Astrocyte of the hippocampus (primary cell): ENCODE results near the gene FIP1L1.
"Not testable (repeated sequence)": the region's sequence is repeated elsewhere in the genome, so short reads cannot be mapped to it uniquely, and the experiment has no call there.

Source experiments
- DNase-seq: peaks from one replicate; pipeline ENCODE4 v3.0.0; 2011; ENCODE audit warnings: low read depth, low spot score

FIP1L1 gene, protein sequence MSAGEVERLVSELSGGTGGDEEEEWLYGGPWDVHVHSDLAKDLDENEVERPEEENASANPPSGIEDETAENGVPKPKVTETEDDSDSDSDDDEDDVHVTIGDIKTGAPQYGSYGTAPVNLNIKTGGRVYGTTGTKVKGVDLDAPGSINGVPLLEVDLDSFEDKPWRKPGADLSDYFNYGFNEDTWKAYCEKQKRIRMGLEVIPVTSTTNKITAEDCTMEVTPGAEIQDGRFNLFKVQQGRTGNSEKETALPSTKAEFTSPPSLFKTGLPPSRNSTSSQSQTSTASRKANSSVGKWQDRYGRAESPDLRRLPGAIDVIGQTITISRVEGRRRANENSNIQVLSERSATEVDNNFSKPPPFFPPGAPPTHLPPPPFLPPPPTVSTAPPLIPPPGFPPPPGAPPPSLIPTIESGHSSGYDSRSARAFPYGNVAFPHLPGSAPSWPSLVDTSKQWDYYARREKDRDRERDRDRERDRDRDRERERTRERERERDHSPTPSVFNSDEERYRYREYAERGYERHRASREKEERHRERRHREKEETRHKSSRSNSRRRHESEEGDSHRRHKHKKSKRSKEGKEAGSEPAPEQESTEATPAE

DNA sequence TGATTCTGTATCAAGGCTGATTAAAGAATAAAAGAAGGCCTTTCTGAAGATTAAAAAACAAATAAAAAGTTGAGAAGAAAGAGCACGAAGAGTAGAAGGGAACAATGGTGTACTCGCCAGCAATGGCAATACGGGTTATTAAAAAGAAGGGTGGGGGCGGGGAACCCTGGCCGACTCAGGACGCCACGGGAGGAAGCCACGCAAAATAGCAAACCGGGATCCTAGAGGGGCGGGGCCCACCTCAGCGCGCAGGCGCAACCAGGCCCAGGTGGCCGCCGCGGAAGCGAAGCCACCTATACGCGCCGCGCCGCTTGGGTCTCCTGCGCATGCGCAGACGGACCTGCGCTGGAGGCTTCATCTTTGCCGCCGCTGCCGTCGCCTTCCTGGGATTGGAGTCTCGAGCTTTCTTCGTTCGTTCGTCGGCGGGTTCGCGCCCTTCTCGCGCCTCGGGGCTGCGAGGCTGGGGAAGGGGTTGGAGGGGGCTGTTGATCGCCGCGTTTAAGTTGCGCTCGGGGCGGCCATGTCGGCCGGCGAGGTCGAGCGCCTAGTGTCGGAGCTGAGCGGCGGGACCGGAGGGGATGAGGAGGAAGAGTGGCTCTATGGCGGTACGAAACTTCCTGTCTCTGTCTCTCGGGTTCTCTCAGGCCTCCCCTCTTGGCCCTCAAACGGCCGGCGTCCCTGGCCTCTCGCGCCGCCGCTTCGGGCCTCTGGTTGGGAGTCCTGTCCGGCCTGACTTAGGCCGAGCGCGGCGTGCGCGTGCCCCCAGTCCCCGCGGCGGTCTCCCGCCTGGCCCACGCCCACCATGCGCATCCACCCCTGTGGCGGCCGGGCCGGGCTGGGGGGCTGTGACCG is at the start of gene FIP1L1:
TSS of gene FIP1L1 (plus strand) at position 323 of the 852 bp plus-strand sequence. CDS start at position 521, 198 bp downstream.
- peak; percentile 98 for DNase-seq

DNA sequence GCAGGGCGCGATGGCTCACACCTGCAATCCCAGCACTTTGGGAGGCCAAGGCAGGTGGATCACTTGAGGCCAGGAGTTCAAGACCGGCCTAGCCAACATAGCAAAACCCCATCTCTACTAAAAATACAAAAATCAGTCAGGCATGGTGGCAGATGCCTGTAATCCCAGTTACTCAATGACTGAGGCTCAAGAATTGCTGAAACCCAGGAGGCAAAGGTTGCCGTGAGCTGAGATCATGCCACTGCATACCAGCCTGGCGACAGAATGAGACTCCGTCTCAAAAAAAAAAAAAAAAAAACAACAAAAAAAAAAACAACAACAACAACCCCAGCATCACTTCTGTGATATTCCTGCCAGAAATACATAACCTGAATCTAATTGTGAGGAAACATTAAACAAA is 42.5 kb upstream of the FIP1L1 start:
- not testable (repeated sequence) for DNase-seq

DNA sequence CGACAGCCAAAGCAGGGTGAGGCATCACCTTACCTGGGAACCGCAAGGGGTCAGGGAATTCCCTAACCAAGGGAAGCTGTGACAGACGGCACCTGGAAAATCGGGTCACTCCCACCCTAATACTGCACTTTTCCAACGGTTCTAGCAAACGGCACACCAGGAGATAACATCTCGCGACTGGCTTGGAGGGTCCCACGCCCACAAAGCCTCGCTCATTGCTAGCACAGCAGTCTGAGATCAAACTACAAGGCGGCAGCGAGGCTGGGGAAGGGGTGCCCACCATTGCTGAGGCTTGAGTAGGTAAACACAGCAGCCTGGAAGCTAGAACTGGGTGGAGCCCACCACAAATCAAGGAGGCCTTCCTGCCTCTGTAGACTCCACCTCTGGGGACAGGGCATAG is 37.3 kb upstream of the FIP1L1 start:
- DNase-seq = not testable (repeated sequence)

GRCh38 chr4:53346392-53346791 is 31.0 kb upstream of the FIP1L1 start:
- DNase-seq = not testable (repeated sequence)

- DNase-seq = peak; percentile 63
These were observed 30.3 kb upstream of the FIP1L1 start for GRCh38 chr4:53346920-53347852.

GRCh38 chr4:53348046-53348445 is 29.4 kb upstream of the FIP1L1 start:
- no peak for DNase-seq

GRCh38 chr4:53349091-53349491 is 28.4 kb upstream of the FIP1L1 start:
- DNase-seq = no peak

DNA sequence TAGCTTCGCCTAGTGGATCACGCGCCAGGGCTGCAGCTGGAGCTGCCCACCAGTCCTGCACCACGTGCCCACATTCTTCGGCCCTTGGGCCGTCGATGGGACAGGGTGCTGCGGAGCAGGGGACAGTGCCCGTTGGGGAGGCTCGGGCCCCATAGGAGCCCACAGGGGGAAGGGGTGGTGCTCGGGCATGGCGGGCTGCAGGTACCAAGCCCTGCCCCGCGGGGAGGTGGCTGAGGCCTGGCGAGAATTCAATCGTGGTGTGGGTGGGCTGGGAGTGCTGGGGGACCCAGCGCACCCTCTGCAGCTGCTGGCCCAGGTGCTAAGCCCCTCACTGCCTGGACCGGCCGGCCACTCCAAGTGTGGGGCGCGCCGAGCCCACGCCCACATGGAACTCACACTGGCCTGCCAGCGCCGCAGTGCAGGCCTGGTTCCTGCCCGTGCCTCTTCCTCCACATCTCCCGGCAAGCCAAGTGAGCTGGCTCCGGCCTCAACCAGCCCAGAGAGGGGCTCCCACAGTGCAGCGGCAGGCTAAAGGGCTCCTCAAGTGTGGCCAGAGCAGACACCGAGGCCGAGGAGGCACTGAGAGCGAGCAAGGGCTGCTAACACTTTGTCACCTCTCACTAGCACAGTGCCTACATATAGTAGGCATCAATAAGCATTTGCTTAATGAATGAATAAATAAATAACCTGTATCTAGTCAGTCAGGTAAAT is 23.3 kb upstream of the FIP1L1 start:
- DNase-seq = no peak

- DNase-seq = no peak
These were observed 21.4 kb upstream of the FIP1L1 start for GRCh38 chr4:53355930-53356521.

DNA sequence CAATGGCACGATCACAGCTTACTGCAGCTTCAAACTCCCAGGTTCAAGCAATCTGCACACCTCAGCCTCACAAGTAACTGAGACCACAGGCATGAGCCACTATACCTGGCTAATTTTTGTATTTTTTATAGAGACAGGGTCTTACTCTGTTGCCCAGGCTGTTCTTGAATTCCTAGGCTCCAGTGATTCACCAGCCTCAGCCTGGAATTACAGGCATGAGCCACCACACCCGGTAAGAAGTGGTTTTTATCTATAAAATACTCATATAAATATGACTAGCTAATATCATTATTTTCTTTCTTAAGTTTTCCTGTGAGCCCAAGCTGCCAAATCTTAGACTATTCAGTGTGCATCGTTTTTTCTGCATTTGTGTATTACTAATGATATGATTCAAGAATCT is 16.0 kb upstream of the FIP1L1 start:
- peak; percentile 25 for DNase-seq

DNA sequence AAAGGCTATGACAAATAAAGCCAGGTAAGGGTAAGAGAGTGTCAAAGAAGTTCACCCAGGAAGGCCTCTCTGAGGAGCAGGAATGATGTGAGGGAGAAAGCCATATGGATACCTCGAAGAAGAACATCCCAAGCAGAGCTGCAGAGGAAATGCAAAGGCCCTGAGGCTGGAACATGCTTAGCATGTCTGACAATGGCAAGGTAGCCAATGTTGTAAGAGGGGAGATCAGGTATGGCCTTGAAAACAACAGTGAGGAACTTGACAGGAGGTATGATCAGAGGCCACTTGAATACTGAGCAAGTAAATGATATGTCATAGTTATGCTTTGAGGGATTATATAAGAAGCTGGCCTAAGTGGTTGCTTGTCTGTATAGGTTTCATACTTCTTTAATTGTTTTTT is 15.3 kb upstream of the FIP1L1 start:
- DNase-seq = no peak

DNA sequence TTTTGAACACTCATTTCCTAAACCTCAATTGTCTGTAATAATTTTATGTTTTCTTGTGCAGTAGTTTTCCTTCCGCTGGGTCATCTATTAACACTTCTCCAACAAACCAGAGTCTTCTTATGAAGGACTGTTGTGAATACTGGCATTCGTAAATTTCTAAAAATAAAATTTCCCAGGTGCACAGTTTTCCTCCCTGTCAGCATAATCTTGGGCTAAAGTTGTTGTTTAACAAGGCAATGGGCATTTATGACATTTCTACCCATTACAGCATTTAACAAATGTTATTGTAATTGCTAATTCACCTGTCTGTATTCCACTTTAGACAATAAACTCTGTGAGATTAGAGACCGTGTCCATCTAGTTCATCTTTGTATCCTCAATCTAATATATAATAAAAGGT is 12.8 kb upstream of the FIP1L1 start:
- DNase-seq = no peak

- DNase-seq = peak; percentile 34
These were observed 12.3 kb upstream of the FIP1L1 start for GRCh38 chr4:53365121-53365485.

DNA sequence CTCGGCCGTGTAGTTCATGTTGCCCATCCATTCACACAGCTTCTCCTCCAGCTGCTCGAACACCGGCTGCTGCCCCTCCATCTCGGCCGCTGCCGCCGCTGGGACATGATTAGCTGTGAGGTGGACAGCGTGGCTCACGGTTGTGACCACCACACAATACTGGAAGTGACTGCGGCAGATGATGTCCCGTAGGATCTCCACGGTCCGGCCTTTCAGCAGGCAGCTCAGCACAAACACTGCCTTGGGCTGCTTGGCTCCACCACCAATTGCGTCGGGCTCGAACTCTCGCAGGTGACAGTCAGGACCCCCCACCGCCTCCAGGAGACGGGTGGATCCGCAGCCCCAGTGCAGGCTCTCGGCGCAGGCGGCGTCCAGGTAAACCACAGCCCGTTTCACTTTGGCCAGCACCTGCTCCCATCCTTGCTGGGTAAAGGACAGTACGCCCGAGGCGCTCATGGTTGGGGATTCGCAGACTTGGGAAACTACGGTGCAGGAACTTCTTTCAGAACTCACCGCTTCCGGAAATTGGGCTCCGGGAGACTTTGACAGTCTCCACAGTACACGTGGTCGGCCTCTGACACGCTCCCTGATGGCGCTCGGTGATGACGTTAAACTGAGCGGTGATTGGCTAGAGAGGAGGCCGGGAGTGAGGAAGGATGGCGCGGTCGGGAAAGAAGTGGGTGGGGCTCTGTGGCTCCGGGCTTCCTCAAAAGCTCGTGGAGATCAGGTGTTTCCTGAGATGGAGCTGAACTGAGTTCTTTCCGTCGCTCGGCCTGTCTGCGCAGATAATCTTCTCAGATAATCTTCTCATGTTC is 11.7 kb upstream of the FIP1L1 start, which contains the start of gene SCFD2:
TSS of gene SCFD2 (minus strand) at position 576 of the 815 bp plus-strand sequence.
- peak; percentile 99 for DNase-seq

GRCh38 chr4:53366301-53366716 is 11.1 kb upstream of the FIP1L1 start:
- DNase-seq = no peak

GRCh38 chr4:53367721-53368120 is 9.7 kb upstream of the FIP1L1 start:
- no peak for DNase-seq

DNA sequence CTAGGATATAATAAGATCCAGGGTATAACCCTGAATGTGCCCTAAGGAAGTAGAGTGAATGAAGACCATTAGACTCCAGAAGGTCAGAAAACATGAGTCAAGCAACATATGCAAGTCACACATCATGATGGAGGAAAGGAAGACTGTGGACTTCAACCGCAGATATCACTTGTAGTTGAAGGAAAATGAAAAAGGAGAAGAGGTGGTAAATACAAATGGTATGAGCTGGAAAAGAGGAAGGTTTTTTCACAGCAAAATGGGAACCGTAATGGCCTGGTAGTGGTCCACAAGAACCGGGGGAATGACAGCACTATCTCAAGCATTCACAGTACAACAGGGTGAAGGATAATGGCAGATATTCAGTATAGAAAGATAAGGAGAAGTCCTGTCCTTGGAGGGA is 6.4 kb upstream of the FIP1L1 start:
- DNase-seq = no peak

DNA sequence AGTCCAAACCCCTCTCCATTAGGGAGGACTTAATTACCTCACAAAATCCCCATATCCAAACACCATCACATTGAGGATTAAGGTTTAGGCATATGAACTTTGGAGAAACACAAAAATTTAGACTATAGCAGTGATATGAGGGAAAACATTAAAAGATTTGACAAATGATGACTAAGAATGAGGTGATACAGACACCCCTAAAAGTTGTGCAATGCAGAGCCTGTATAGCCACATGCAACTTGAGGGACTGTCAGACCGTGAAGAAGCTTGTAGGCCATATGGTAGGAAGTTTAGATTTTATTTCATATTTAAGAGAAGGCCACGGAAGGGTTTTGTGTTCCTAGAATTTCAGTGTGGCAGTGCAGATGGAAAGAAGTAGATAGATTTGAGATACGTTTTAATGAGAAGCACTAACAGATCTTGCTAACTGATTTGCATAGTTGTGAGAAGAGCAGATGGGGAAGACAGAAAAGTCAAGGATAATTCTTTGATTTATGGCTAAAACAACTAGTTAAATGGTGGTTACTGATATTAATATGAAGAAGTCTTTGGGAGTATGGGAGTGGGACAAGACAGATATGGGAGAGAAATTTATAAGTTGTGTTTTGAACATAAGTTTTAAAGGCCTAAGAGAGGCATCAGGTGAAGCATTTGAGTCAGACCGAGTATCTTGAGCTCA is 5.5 kb upstream of the FIP1L1 start:
- DNase-seq = no peak
